Suprapubic skin (tissue), 4 donors: ENCODE measurements around the gene ANKRD30A. TPM values are rescaled to one million over a fixed set of nuclear protein-coding genes. Genes with fewer than 3 reads are reported as not detected.
"Not testable (repeated sequence)": the region's sequence is repeated elsewhere in the genome, so short reads cannot be mapped to it uniquely, and the experiment has no call there.

ENCODE experiments used
- DNase-seq, 2 donors: peaks; one replicate each; pipeline ENCODE4 v3.0.0-alpha.2; 2019; ENCODE audit warnings: low spot score in 2 of 2
- H3K27ac ChIP-seq: fragments of 200-600 bp; sonication (generic); one replicate; pipeline ENCODE4 v1.5.1; 2019
- H3K27me3 ChIP-seq: fragments of 200-600 bp; sonication (generic); one replicate; pipeline ENCODE4 v1.5.1; 2019
- H3K36me3 ChIP-seq: fragments of 200-600 bp; sonication (generic); one replicate; pipeline ENCODE4 v1.5.1; 2019
- H3K4me1 ChIP-seq: fragments of 200-600 bp; sonication (generic); one replicate; pipeline ENCODE4 v1.5.1; 2019
- H3K4me3 ChIP-seq: fragments of 200-600 bp; sonication (generic); one replicate; pipeline ENCODE4 v1.5.1; 2019; ENCODE audit warnings: mild to moderate bottlenecking
- H3K9me3 ChIP-seq: fragments of 200-600 bp; sonication (generic); one replicate; pipeline ENCODE4 v1.5.1; 2019
- CTCF ChIP-seq, 2 donors: fragments of 200-600 bp in 1 of 2; fragments of 450-650 bp in 1 of 2; sonication (generic) in 1 of 2; IDR thresholded peaks; one replicate each; pipeline ENCODE4 v1.5.1; 2016 to 2019; ENCODE audit warnings: antibody characterized with exemption in 2 of 2, mild to moderate bottlenecking in 1 of 2, moderate library complexity in 1 of 2
- EP300 ChIP-seq: sonication (generic); formaldehyde crosslinking; IDR thresholded peaks from one replicate; pipeline ENCODE4 v1.6.1; 2017; ENCODE audit warnings: antibody characterized with exemption
- POLR2A ChIP-seq, 2 donors: fragments of 450-650 bp; IDR thresholded peaks; one replicate each; pipeline ENCODE4 v1.6.1; 2017; ENCODE audit warnings: antibody characterized with exemption in 2 of 2, mild to moderate bottlenecking in 2 of 2, moderate library complexity in 2 of 2
- POLR2AphosphoS5 ChIP-seq, 3 donors: sonication (generic); formaldehyde crosslinking; IDR thresholded peaks; one replicate each; pipeline ENCODE4 v1.6.1; 2017; ENCODE audit warnings: antibody characterized with exemption in 3 of 3
- WGBS: methylation state at CpG from one replicate; pipeline ENCODE4 v1.1.5; 2018; 5-methylcytosine and 5-hydroxymethylcytosine counted together
- total RNA-seq, 4 donors: library from RNA; depleted of rRNA; stranded (reverse); fragments of >200 nt; gene quantifications; one replicate each; pipeline ENCODE4 v1.1.0, GENCODE V29; 2016

The ANKRD30A gene
- total RNA-seq, result under 1 TPM in 1 of 4 donors, not detected in 3; 0.24 TPM

DNA sequence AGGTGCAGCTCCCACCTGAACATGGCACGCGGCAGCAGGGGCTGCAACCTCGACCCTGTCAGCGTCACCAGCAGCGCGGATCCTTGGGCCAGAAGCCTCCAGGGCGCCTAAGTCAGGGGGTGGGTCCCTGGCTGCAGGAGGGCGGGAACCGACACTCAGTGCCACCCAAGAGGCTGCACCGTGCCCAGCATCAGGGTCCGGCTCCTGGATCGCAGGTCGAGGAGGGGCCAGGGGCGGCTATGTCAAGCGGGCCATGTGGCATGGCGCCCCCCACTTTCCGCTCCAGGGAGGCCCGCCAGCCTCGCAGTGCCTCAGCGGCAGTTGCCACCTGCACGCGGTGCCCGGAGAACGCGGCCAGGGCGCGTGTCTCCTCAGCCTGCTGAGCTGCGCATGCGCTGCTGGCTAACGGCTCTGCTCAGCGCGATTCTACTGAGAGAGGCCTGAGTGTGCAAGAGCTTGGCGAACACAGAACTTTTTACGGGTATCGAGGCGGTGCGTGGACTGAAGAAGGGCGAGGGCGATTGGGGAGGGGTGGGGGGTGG is at the start of gene ANKRD30A:
ANKRD30A (plus strand) TSS at position 408 of the 542 bp plus-strand sequence. CDS start 190 bp downstream, outside the sequence.
- no peak for DNase-seq
- Histone ChIP-seq H3K27ac (no peak within 1 kb of the TSS), H3K27me3 (no peaks in the 10 kb centered on the region), H3K9me3 (no peaks in the 10 kb centered on the region), H3K4me3 (no peak within 1 kb of the TSS), H3K36me3 (no peaks in the 10 kb centered on the region), H3K4me1 (no peaks in the 10 kb centered on the region)
- TF ChIP-seq POLR2AphosphoS5 (IDR thresholded peaks at IDR 0.05), result no peak
- TF ChIP-seq POLR2A (IDR thresholded peaks at IDR 0.05), result no peak
- TF ChIP-seq EP300, result no peak
- no peak for TF ChIP-seq CTCF (IDR thresholded peaks at IDR 0.05)
- WGBS, result 91% methylated on average over 20 of the region's 39 CpGs

- not testable (repeated sequence) for H3K27ac ChIP-seq, DNase-seq, H3K4me3 ChIP-seq, H3K27me3 ChIP-seq, H3K9me3 ChIP-seq, H3K4me1 ChIP-seq, H3K36me3 ChIP-seq
- 85% methylated on average over 5 of the region's 10 CpGs for WGBS
Measured at GRCh38 chr10:37076083-37076482, 49.3 kb upstream of the ANKRD30A start.

DNA sequence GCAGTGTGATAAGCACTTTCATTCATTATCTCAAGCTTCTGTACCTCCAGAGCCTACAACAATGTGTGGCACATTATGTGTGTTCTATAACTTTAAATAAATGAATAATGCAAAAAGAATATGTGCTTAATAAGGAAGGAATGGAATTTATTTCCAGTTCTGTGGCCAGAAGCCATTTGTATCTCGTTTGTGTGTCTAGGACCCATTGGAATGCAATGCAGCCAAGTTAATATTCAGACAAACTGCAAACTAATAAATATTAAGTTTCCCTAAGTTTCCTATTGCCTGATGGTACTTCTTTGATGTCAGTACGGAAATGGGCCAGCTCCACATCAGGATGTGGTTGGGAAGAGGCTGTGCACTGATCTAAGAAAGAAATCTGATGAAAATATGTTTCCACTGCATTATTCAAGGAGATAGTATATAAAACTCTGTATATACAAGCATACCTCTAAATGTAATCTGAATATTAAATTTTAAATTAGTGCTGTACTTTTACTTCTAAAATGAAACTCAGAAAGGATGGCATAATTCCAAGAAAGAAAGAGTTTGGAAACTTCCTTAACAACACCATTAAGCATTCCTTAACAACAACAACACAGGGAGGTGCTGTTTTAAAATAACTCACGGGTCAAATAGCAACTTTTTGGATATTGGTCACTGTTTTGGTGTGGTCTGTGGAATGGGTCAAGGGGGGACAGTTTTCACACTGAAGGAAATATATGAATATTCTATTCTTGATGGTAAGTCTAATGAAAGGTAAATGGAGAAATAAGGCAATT is 29.4 kb upstream of the ANKRD30A start:
- TF ChIP-seq CTCF (IDR thresholded peaks at IDR 0.05) (no peak), POLR2AphosphoS5 (IDR thresholded peaks at IDR 0.05) (no peak), POLR2A (IDR thresholded peaks at IDR 0.05) (no peak), EP300 (no peak)
- no peak for DNase-seq
- H3K4me3 ChIP-seq, result no peak overlapping the region
- H3K27ac ChIP-seq, result no peak overlapping the region
- H3K9me3 ChIP-seq, result peaks cover 17% of the 10 kb centered on the region
- WGBS, result 22% methylated on average over 3 of the region's 3 CpGs
- H3K36me3 ChIP-seq, result no peaks in the 10 kb centered on the region
- H3K4me1 ChIP-seq, result no peaks in the 10 kb centered on the region
- no peaks in the 10 kb centered on the region for H3K27me3 ChIP-seq

DNA sequence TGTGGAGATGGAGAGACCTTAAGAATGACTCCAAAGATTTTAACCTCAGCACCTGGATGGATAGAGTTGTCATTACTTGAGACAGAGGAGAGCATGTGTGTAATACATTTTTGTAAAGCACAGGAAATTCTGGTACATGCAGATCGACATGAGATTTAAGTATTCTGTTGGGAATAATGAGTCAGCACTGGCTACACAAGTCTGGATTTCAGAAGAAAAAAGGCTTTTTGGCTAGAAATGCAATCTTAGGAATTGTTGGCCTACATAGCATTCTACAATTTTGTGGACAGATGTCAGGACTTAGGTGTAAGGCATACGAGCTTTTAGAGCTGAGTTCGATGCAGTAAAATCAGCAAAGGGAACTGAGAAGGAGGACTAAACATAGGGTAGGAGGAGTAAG is 24.1 kb upstream of the ANKRD30A start:
- TF ChIP-seq POLR2A (IDR thresholded peaks at IDR 0.05), result no peak
- no peak for TF ChIP-seq EP300
- no peak for TF ChIP-seq POLR2AphosphoS5 (IDR thresholded peaks at IDR 0.05)
- no peak for TF ChIP-seq CTCF (IDR thresholded peaks at IDR 0.05)
- DNase-seq, result no peak
- H3K4me3 ChIP-seq, result no peak overlapping the region
- WGBS, result 80% methylated on average over 3 of the region's 3 CpGs
- no peaks in the 10 kb centered on the region for H3K36me3 ChIP-seq
- no peaks in the 10 kb centered on the region for H3K27me3 ChIP-seq
- H3K9me3 ChIP-seq, result peaks cover 10% of the 10 kb centered on the region
- H3K27ac ChIP-seq, result no peak overlapping the region
- H3K4me1 ChIP-seq, result no peaks in the 10 kb centered on the region

DNA sequence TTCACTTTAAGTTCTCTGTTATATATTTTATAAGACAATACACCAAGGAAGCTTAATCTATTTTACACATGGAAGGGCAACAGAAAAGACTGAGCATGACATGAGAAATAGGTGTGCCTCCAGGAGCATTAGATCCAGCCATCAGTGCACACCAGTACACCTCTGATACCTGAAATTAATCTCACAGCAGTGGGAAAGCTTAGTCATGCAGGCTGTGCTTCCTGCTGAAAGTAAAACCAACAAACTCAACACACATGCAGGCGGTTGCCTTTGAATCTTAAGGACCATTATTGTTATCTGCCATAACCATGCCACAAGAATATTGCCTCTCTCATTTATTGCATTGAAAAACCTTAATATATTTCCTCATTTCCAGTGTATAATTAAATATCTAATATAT is 16.4 kb upstream of the ANKRD30A start:
- Histone ChIP-seq H3K27me3 (no peaks in the 10 kb centered on the region), H3K4me3 (no peak overlapping the region), H3K36me3 (no peaks in the 10 kb centered on the region), H3K27ac (no peak overlapping the region), H3K9me3 (no peaks in the 10 kb centered on the region), H3K4me1 (no peaks in the 10 kb centered on the region)
- no peak for DNase-seq
- TF ChIP-seq EP300 (no peak), POLR2AphosphoS5 (IDR thresholded peaks at IDR 0.05) (no peak), POLR2A (IDR thresholded peaks at IDR 0.05) (no peak), CTCF (IDR thresholded peaks at IDR 0.05) (no peak)
- WGBS, result 88% methylated on average over 1 of the region's 1 CpG
